Measurements from ENCODE around the gene SH2D3C. TPM values are rescaled to one million over a fixed set of nuclear protein-coding genes. Genes with fewer than 3 reads are reported as not detected.
"Not testable (repeated sequence)": the region's sequence is repeated elsewhere in the genome, so short reads cannot be mapped to it uniquely, and the experiment has no call there.

SH2D3C gene
- total RNA-seq, 2 experiments from 2014 or later = 27.2 to 27.3 TPM

- CTCF ChIA-PET = interaction anchor here (0.6 to 0.8 kb wide), 3 partner anchors 9 to 68 kb away, joined by 3 to 5 read pairs (median 3); partner anchors contain the start of gene CDK9
- H3K36me3 Mint-ChIP-seq (ENCODE audit: low read depth); H3K27me3 Mint-ChIP-seq (ENCODE audit: low read depth); H3K4me1 Mint-ChIP-seq (ENCODE audit: low read depth); intact Hi-C loops (cut with micrococcal nuclease); H3K4me3 Mint-ChIP-seq; DNase-seq; H3K27ac Mint-ChIP-seq; H3K9me3 Mint-ChIP-seq: not testable (repeated sequence)
Observed at GRCh38 chr9:127756776-127757175, 21.7 kb downstream of the SH2D3C start.

- intact Hi-C loops (cut with micrococcal nuclease) = no loop called here
- no peak for DNase-seq
- H3K4me1 Mint-ChIP-seq (ENCODE audit: low read depth) = no peaks in the 10 kb centered on the region
- H3K9me3 Mint-ChIP-seq = no peaks in the 10 kb centered on the region
- H3K36me3 Mint-ChIP-seq (ENCODE audit: low read depth) = no peaks in the 10 kb centered on the region
- no peaks in the 10 kb centered on the region for H3K27me3 Mint-ChIP-seq (ENCODE audit: low read depth)
- CTCF ChIA-PET = interaction anchor here (0.6 to 1.1 kb wide), 4 partner anchors 10 to 230 kb away, joined by 3 to 5 read pairs (median 3); no protein-coding TSS in a partner anchor
- no peak overlapping the region for H3K4me3 Mint-ChIP-seq
- H3K27ac Mint-ChIP-seq = no peak overlapping the region
Observed at GRCh38 chr9:127756233-127756632, 22.2 kb downstream of the SH2D3C start.

GRCh38 chr9:127755061-127756060 lies 23.1 kb downstream of the SH2D3C start:
- Mint-ChIP-seq H3K9me3 (no peaks in the 10 kb centered on the region), H3K27ac (no peak overlapping the region), H3K4me3 (no peak overlapping the region), H3K36me3 (ENCODE audit: low read depth) (peaks cover 4% of the 10 kb centered on the region), H3K4me1 (ENCODE audit: low read depth) (no peaks in the 10 kb centered on the region), H3K27me3 (ENCODE audit: low read depth) (no peaks in the 10 kb centered on the region)
- CTCF ChIA-PET = interaction anchor here (1.1 kb wide), 2 partner anchors 15 to 21 kb away, joined by 3 read pairs; no protein-coding TSS in a partner anchor
- DNase-seq = no peak
- intact Hi-C loops (cut with micrococcal nuclease) = no loop called here

GRCh38 chr9:127754099-127755060 lies 24.1 kb downstream of the SH2D3C start:
- no peaks in the 10 kb centered on the region for H3K9me3 Mint-ChIP-seq
- CTCF ChIA-PET = no interaction called here
- no peak overlapping the region for H3K4me3 Mint-ChIP-seq
- H3K27ac Mint-ChIP-seq = no peak overlapping the region
- no peaks in the 10 kb centered on the region for H3K27me3 Mint-ChIP-seq (ENCODE audit: low read depth)
- no peaks in the 10 kb centered on the region for H3K4me1 Mint-ChIP-seq (ENCODE audit: low read depth)
- intact Hi-C loops (cut with micrococcal nuclease) = no loop called here
- DNase-seq = no peak
- H3K36me3 Mint-ChIP-seq (ENCODE audit: low read depth) = peaks cover 7% of the 10 kb centered on the region

- Mint-ChIP-seq H3K9me3 (no peaks in the 10 kb centered on the region), H3K36me3 (ENCODE audit: low read depth) (peaks cover 7% of the 10 kb centered on the region), H3K27ac (no peak overlapping the region), H3K4me3 (no peak overlapping the region), H3K4me1 (ENCODE audit: low read depth) (no peaks in the 10 kb centered on the region), H3K27me3 (ENCODE audit: low read depth) (no peaks in the 10 kb centered on the region)
- no peak for DNase-seq
- intact Hi-C loops (cut with micrococcal nuclease) = no loop called here
- CTCF ChIA-PET = no interaction called here
Observed at GRCh38 chr9:127753622-127754021, 24.8 kb downstream of the SH2D3C start.

- H3K9me3 Mint-ChIP-seq = no peaks in the 10 kb centered on the region
- no peak overlapping the region for H3K27ac Mint-ChIP-seq
- CTCF ChIA-PET = no interaction called here
- no peak overlapping the region for H3K4me3 Mint-ChIP-seq
- no peaks in the 10 kb centered on the region for H3K27me3 Mint-ChIP-seq (ENCODE audit: low read depth)
- DNase-seq = no peak
- no peaks in the 10 kb centered on the region for H3K4me1 Mint-ChIP-seq (ENCODE audit: low read depth)
- H3K36me3 Mint-ChIP-seq (ENCODE audit: low read depth) = peaks cover 7% of the 10 kb centered on the region
- intact Hi-C loops (cut with micrococcal nuclease) = no loop called here
Observed at GRCh38 chr9:127753148-127753547, 25.3 kb downstream of the SH2D3C start.

GRCh38 chr9:127751269-127752054 lies 27.0 kb downstream of the SH2D3C start:
- CTCF ChIA-PET = no interaction called here
- Mint-ChIP-seq H3K36me3 (ENCODE audit: low read depth) (peaks cover 9% of the 10 kb centered on the region), H3K9me3 (no peaks in the 10 kb centered on the region), H3K27ac (no peak overlapping the region), H3K4me3 (no peak overlapping the region), H3K27me3 (ENCODE audit: low read depth) (no peaks in the 10 kb centered on the region), H3K4me1 (ENCODE audit: low read depth) (peaks cover 4% of the 10 kb centered on the region)
- DNase-seq = peak; percentile 24
- intact Hi-C loops (cut with micrococcal nuclease) = no loop called here

GRCh38 chr9:127749090-127749787 lies 29.2 kb downstream of the SH2D3C start:
- Mint-ChIP-seq H3K4me1 (ENCODE audit: low read depth) (peaks cover 4% of the 10 kb centered on the region), H3K27ac (no peak overlapping the region), H3K4me3 (no peak overlapping the region), H3K27me3 (ENCODE audit: low read depth) (no peaks in the 10 kb centered on the region), H3K9me3 (no peaks in the 10 kb centered on the region), H3K36me3 (ENCODE audit: low read depth) (peaks cover 9% of the 10 kb centered on the region)
- CTCF ChIA-PET = no interaction called here
- intact Hi-C loops (cut with micrococcal nuclease) = no loop called here
- DNase-seq = no peak

- CTCF ChIA-PET = interaction anchor here (0.6 to 1.4 kb wide), 4 partner anchors 10 to 288 kb away, joined by 3 to 4 read pairs (median 4); no protein-coding TSS in a partner anchor
- H3K36me3 Mint-ChIP-seq (ENCODE audit: low read depth) = peaks cover 11% of the 10 kb centered on the region
- H3K4me3 Mint-ChIP-seq = no peak overlapping the region
- intact Hi-C loops (cut with micrococcal nuclease) = no loop called here
- no peaks in the 10 kb centered on the region for H3K27me3 Mint-ChIP-seq (ENCODE audit: low read depth)
- DNase-seq = peak; percentile 20
- H3K4me1 Mint-ChIP-seq (ENCODE audit: low read depth) = peaks cover 4% of the 10 kb centered on the region
- no peaks in the 10 kb centered on the region for H3K9me3 Mint-ChIP-seq
- H3K27ac Mint-ChIP-seq = peak overlapping the region; percentile 71
Observed at GRCh38 chr9:127746959-127747569, 31.4 kb downstream of the SH2D3C start.

GRCh38 chr9:127744398-127745110 lies 33.9 kb downstream of the SH2D3C start:
- H3K4me1 Mint-ChIP-seq (ENCODE audit: low read depth) = peaks cover 4% of the 10 kb centered on the region
- no peak overlapping the region for H3K4me3 Mint-ChIP-seq
- no peak overlapping the region for H3K27ac Mint-ChIP-seq
- H3K27me3 Mint-ChIP-seq (ENCODE audit: low read depth) = no peaks in the 10 kb centered on the region
- CTCF ChIA-PET = interaction anchor here (0.9 to 3.2 kb wide), 6 partner anchors 9 to 177 kb away, joined by 3 to 22 read pairs (median 4); partner anchors contain the start of gene TOR2A
- no peaks in the 10 kb centered on the region for H3K9me3 Mint-ChIP-seq
- peaks cover 6% of the 10 kb centered on the region for H3K36me3 Mint-ChIP-seq (ENCODE audit: low read depth)
- DNase-seq = no peak
- intact Hi-C loops (cut with micrococcal nuclease) = no loop called here
